Peyer's patch (tissue), 4 donors: ENCODE measurements around the gene AHRR.

Experiments used
- POLR2A ChIP-seq, 2 donors: fragments of 450-650 bp; IDR thresholded peaks; one replicate each; pipeline ENCODE4 v1.5.1; 2017; ENCODE audit warnings: antibody characterized with exemption in 2 of 2, mild to moderate bottlenecking in 2 of 2, moderate library complexity in 2 of 2
- TF ChIP-seq, protein P1 (sequence below), 6 experiments: fragments of 450-650 bp in 4 of 6; fragments of 200-600 bp in 2 of 6; sonication (generic) in 1 of 6; IDR thresholded peaks; one replicate each; pipeline ENCODE4 v1.5.1; 2017 to 2019; ENCODE audit warnings: antibody characterized with exemption in 6 of 6, mild to moderate bottlenecking in 3 of 6, moderate library complexity in 1 of 6

GRCh38 chr5:481347-481746 lies 159.8 kb downstream of the AHRR start:
- TF ChIP-seq, protein P1, sequence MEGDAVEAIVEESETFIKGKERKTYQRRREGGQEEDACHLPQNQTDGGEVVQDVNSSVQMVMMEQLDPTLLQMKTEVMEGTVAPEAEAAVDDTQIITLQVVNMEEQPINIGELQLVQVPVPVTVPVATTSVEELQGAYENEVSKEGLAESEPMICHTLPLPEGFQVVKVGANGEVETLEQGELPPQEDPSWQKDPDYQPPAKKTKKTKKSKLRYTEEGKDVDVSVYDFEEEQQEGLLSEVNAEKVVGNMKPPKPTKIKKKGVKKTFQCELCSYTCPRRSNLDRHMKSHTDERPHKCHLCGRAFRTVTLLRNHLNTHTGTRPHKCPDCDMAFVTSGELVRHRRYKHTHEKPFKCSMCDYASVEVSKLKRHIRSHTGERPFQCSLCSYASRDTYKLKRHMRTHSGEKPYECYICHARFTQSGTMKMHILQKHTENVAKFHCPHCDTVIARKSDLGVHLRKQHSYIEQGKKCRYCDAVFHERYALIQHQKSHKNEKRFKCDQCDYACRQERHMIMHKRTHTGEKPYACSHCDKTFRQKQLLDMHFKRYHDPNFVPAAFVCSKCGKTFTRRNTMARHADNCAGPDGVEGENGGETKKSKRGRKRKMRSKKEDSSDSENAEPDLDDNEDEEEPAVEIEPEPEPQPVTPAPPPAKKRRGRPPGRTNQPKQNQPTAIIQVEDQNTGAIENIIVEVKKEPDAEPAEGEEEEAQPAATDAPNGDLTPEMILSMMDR (IDR thresholded peaks at IDR 0.05): no peak
- no peak for TF ChIP-seq POLR2A (IDR thresholded peaks at IDR 0.05)
